K562 (cell line): ENCODE results near the gene EFCAB10. TPM values are rescaled to one million over a fixed set of nuclear protein-coding genes. Genes with fewer than 3 reads are reported as not detected.

Experiments
- CBX8 ChIP-seq: fragments of 200-600 bp; sonication (generic); IDR thresholded peaks from 2 replicates; pipeline ENCODE4 v1.6.1; 2012; ENCODE audit warnings: borderline replicate concordance, mixed run types, low read depth, mild to moderate bottlenecking, moderate library complexity, mixed read lengths, low read length, control low read depth, inconsistent platforms; ENCODE audit not compliant: poor library complexity, severe bottlenecking; ENCODE audit errors: extremely low read depth
- CTCF ChIP-seq, 3 experiments: IDR thresholded peaks in 2 of 3; conservative IDR thresholded peaks in 1 of 3; 2 replicates each; pipeline ENCODE4 v1.5.1; 2011 to 2012; ENCODE audit warnings: low read length in 3 of 3, mild to moderate bottlenecking in 3 of 3, control low read depth in 2 of 3, improper control_type of control experiment in 1 of 3, inconsistent platforms in 1 of 3, low read depth in 1 of 3, mixed read lengths in 1 of 3, moderate library complexity in 1 of 3; ENCODE audit not compliant: insufficient read depth in 2 of 3
- E2F6 ChIP-seq, 2 experiments: IDR thresholded peaks; 2 replicates each; pipeline ENCODE4 v1.6.1; 2011; ENCODE audit warnings: borderline replicate concordance in 1 of 2, control low read depth in 1 of 2, low read depth in 1 of 2, low read length in 1 of 2, mild to moderate bottlenecking in 1 of 2, mixed read lengths in 1 of 2, moderate library complexity in 1 of 2; ENCODE audit not compliant: insufficient read depth in 1 of 2, insufficient read length in 1 of 2, poor library complexity in 1 of 2, severe bottlenecking in 1 of 2; ENCODE audit errors: extremely low read depth in 1 of 2
- ETS1 ChIP-seq: conservative IDR thresholded peaks from 2 replicates; pipeline ENCODE4 v1.6.1; 2011; ENCODE audit warnings: low read depth, mild to moderate bottlenecking, low read length; ENCODE audit not compliant: control insufficient read depth
- MBD2 ChIP-seq: sonication (generic); IDR thresholded peaks from 2 replicates; pipeline ENCODE4 v1.6.1; 2016; ENCODE audit warnings: low read depth, borderline replicate concordance
- MCM5 ChIP-seq: fragments of 450-650 bp; IDR thresholded peaks from 2 replicates; pipeline ENCODE4 v1.6.1; 2016; ENCODE audit warnings: low read depth
- MED1 ChIP-seq: sonication (generic); formaldehyde crosslinking; IDR thresholded peaks from 2 replicates; pipeline ENCODE4 v1.8.1; 2023; ENCODE audit warnings: missing genetic modification reagents, borderline replicate concordance
- MXD1 ChIP-seq: fragments of 250-450 bp; sonication (Bioruptor Pico); IDR thresholded peaks from 2 replicates; pipeline ENCODE4 v1.8.0; 2021; ENCODE audit warnings: borderline replicate concordance, mild to moderate bottlenecking, moderate library complexity; ENCODE audit not compliant: poor library complexity, severe bottlenecking
- MYC ChIP-seq, 2 experiments: fragments of 250-450 bp in 1 of 2; sonication (Bioruptor Pico) in 1 of 2; IDR thresholded peaks; 2 replicates each; pipeline versions ENCODE4 v1.5.1 to v1.6.1; 2012 to 2021; ENCODE audit warnings: low read depth in 2 of 2, borderline replicate concordance in 1 of 2, improper control_type of control experiment in 1 of 2, low read length in 1 of 2, mild to moderate bottlenecking in 1 of 2, moderate library complexity in 1 of 2
- NCOA1 ChIP-seq: fragments of 450-650 bp; IDR thresholded peaks from 2 replicates; pipeline ENCODE4 v1.6.1; 2016; ENCODE audit warnings: low read depth
- PBX2 ChIP-seq, 2 experiments: IDR thresholded peaks in 1 of 2; conservative IDR thresholded peaks in 1 of 2; 2 replicates each; pipeline ENCODE4 v1.6.1; 2016; ENCODE audit warnings: low read depth in 2 of 2, mild to moderate bottlenecking in 1 of 2, missing compliant biosample characterization in 1 of 2, missing genetic modification characterization in 1 of 2, moderate library complexity in 1 of 2
- RBM15 ChIP-seq: fragments of 200-400 bp; formaldehyde crosslinking; IDR thresholded peaks from 2 replicates; pipeline ENCODE4 v1.6.1; 2018; ENCODE audit warnings: mild to moderate bottlenecking, low read length, moderate library complexity; ENCODE audit not compliant: insufficient read depth
- SIN3B ChIP-seq: fragments of 450-650 bp; IDR thresholded peaks from 2 replicates; pipeline ENCODE4 v1.6.1; 2017; ENCODE audit warnings: low read depth, mild to moderate bottlenecking, moderate library complexity
- ZNF12 ChIP-seq: sonication (generic); formaldehyde crosslinking; IDR thresholded peaks from 2 replicates; pipeline ENCODE4 v1.4.0; 2020; ENCODE audit warnings: mild to moderate bottlenecking, missing genetic modification reagents
- ZNF717 ChIP-seq: fragments of 250-450 bp; sonication (Bioruptor Pico); IDR thresholded peaks from 2 replicates; pipeline ENCODE4 v1.5.0; 2021
- polyA plus RNA-seq, 8 experiments: library from polyadenylated mRNA; depleted of rRNA in 4 of 8; stranded (reverse) in 5 of 8; unstranded in 3 of 8; fragments of >200 nt; fragmentation: Nextera tagmentation in 2 of 8; fragmentation: Illumina TruSeq in 1 of 8; extraction: Ambion mirVana in 2 of 8; extraction: Trizol in 1 of 8; gene quantifications; 2 replicates each; pipeline versions ENCODE4 v1.2.1 to v1.2.3, GENCODE V29; 2011 to 2014; ENCODE audit warnings: inconsistent platforms in 1 of 8, missing spikeins in 1 of 8
- total RNA-seq, 7 experiments: library from RNA; depleted of rRNA in 6 of 7; stranded (reverse); fragments of >200 nt in 6 of 7; fragmentation: Illumina TruSeq in 2 of 7; extraction: Trizol in 2 of 7; gene quantifications; 2 replicates each; pipeline versions ENCODE4 v1.2.1 to v1.2.3, GENCODE V29; 2011 to 2021; ENCODE audit warnings: low replicate concordance in 1 of 7

Gene EFCAB10
- total and polyA plus RNA-seq, 9 of the 15 experiments (the other 6 are each of a cell fraction or from before 2014, with no cell fraction given) = 5.0 to 21.4 (median 16.8) TPM

GRCh38 chr7:105521717-105522463 is 59.4 kb downstream of the EFCAB10 start, which contains the start of gene PUS7 (continued):
- TF ChIP-seq CTCF (IDR thresholded peaks at IDR 0.05 in 2 of 3, conservative IDR thresholded peaks at IDR 0.05 in 1 of 3; ENCODE audit: insufficient read depth in 2 of 3, low read depth in 1 of 3, low read length in 3 of 3) = peak in 2 of 3 experiments; percentile 17 to 51; a peak in 4 of 6 replicates
- TF ChIP-seq PBX2 (CRISPR knock-in tag; IDR thresholded peaks at IDR 0.05; ENCODE audit: low read depth) = no peak
- no peak for TF ChIP-seq PBX2 (tag; conservative IDR thresholded peaks at IDR 0.05; ENCODE audit: low read depth)
- TF ChIP-seq ZNF717 = no peak
- peak; percentile 98 for TF ChIP-seq MYC (IDR thresholded peaks at IDR 0.05; ENCODE audit: low read depth, low read length)
- TF ChIP-seq MYC (CRISPR knock-in tag; IDR thresholded peaks at IDR 0.05; ENCODE audit: borderline replicate concordance, low read depth) = no peak
- peak; percentile 77 for TF ChIP-seq SIN3B
- no peak for TF ChIP-seq NCOA1
- peak; percentile 79; the same call in 1 of the 2 replicates for TF ChIP-seq ZNF12 (CRISPR knock-in tag)
- 0 out of 2 replicates have a peak, but pooled peaks have one; percentile 60 for TF ChIP-seq MED1 (CRISPR knock-in tag)
- peak; percentile 90 for TF ChIP-seq ETS1
- no peak for TF ChIP-seq CBX8
- TF ChIP-seq MCM5 = no peak
- TF ChIP-seq MBD2 = no peak; the same call in 1 of the 2 replicates
- peak; percentile 90 for TF ChIP-seq MXD1 (CRISPR knock-in tag)
- 0 out of 2 replicates have a peak, but pooled peaks have one; percentile 67 for TF ChIP-seq RBM15
- TF ChIP-seq E2F6 (IDR thresholded peaks at IDR 0.05; ENCODE audit: borderline replicate concordance in 1 of 2, extremely low read depth in 1 of 2, insufficient read depth in 1 of 2, insufficient read length in 1 of 2, low read depth in 1 of 2, low read length in 1 of 2, poor library complexity in 1 of 2, severe bottlenecking in 1 of 2) = peak; percentile 87 to 93
